ENCODE data around the gene HNRNPA2B1.

- TF ChIP-seq CTCF (IDR thresholded peaks at IDR 0.05) (no peak), USF2 (CRISPR knock-in tag; IDR thresholded peaks at IDR 0.05) (no peak), PRDM15 (CRISPR knock-in tag; IDR thresholded peaks at IDR 0.05) (no peak), MXD4 (CRISPR knock-in tag; IDR thresholded peaks at IDR 0.05; ENCODE audit: borderline replicate concordance) (no peak), CREM (CRISPR knock-in tag; IDR thresholded peaks at IDR 0.05) (no peak)
- TF ChIP-seq, protein P1, sequence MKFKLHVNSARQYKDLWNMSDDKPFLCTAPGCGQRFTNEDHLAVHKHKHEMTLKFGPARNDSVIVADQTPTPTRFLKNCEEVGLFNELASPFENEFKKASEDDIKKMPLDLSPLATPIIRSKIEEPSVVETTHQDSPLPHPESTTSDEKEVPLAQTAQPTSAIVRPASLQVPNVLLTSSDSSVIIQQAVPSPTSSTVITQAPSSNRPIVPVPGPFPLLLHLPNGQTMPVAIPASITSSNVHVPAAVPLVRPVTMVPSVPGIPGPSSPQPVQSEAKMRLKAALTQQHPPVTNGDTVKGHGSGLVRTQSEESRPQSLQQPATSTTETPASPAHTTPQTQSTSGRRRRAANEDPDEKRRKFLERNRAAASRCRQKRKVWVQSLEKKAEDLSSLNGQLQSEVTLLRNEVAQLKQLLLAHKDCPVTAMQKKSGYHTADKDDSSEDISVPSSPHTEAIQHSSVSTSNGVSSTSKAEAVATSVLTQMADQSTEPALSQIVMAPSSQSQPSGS (CRISPR knock-in tag; IDR thresholded peaks at IDR 0.05; ENCODE audit: borderline replicate concordance, low read depth), result no peak
- TF ChIP-seq, protein P2, sequence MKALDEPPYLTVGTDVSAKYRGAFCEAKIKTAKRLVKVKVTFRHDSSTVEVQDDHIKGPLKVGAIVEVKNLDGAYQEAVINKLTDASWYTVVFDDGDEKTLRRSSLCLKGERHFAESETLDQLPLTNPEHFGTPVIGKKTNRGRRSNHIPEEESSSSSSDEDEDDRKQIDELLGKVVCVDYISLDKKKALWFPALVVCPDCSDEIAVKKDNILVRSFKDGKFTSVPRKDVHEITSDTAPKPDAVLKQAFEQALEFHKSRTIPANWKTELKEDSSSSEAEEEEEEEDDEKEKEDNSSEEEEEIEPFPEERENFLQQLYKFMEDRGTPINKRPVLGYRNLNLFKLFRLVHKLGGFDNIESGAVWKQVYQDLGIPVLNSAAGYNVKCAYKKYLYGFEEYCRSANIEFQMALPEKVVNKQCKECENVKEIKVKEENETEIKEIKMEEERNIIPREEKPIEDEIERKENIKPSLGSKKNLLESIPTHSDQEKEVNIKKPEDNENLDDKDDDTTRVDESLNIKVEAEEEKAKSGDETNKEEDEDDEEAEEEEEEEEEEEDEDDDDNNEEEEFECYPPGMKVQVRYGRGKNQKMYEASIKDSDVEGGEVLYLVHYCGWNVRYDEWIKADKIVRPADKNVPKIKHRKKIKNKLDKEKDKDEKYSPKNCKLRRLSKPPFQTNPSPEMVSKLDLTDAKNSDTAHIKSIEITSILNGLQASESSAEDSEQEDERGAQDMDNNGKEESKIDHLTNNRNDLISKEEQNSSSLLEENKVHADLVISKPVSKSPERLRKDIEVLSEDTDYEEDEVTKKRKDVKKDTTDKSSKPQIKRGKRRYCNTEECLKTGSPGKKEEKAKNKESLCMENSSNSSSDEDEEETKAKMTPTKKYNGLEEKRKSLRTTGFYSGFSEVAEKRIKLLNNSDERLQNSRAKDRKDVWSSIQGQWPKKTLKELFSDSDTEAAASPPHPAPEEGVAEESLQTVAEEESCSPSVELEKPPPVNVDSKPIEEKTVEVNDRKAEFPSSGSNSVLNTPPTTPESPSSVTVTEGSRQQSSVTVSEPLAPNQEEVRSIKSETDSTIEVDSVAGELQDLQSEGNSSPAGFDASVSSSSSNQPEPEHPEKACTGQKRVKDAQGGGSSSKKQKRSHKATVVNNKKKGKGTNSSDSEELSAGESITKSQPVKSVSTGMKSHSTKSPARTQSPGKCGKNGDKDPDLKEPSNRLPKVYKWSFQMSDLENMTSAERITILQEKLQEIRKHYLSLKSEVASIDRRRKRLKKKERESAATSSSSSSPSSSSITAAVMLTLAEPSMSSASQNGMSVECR (CRISPR knock-in tag; IDR thresholded peaks at IDR 0.05; ENCODE audit: borderline replicate concordance), result no peak
Observed at GRCh38 chr7:26160896-26161295, 39.6 kb downstream of the HNRNPA2B1 start.
